ACC112 (cell line): Measurements from ENCODE around the gene IL15RA.

Experiments
- H2AFZ ChIP-seq: fragments of 200-600 bp; sonication (generic); one replicate; pipeline ENCODE4 v1.6.0; 2017; ENCODE audit warnings: antibody characterized with exemption, low read length; ENCODE audit not compliant: unreplicated experiment
- H3K27ac ChIP-seq: fragments of 200-600 bp; sonication (generic); 2 replicates; pipeline ENCODE4 v1.5.1; 2014; ENCODE audit warnings: low read depth, mild to moderate bottlenecking, antibody characterized with exemption, low read length, moderate library complexity
- H3K27me3 ChIP-seq: fragments of 200-600 bp; sonication (generic); 2 replicates; pipeline ENCODE4 v1.6.1; 2014; ENCODE audit warnings: mild to moderate bottlenecking, antibody characterized with exemption, low read length, moderate library complexity, mixed read lengths; ENCODE audit not compliant: insufficient read depth
- H3K36me3 ChIP-seq: fragments of 200-600 bp; sonication (generic); 2 replicates; pipeline ENCODE4 v1.6.1; 2016; ENCODE audit warnings: mild to moderate bottlenecking, antibody characterized with exemption, low read length, moderate library complexity, mixed read lengths; ENCODE audit not compliant: insufficient read depth
- H3K4me1 ChIP-seq: fragments of 200-600 bp; sonication (generic); one replicate; pipeline ENCODE4 v1.6.1; 2016; ENCODE audit warnings: low read length, mixed read lengths; ENCODE audit not compliant: insufficient read depth, unreplicated experiment, control insufficient read depth
- H3K4me3 ChIP-seq: fragments of 200-600 bp; sonication (generic); 2 replicates; pipeline ENCODE4 v1.5.1; 2014; ENCODE audit warnings: mild to moderate bottlenecking, low read depth, low read length
- H3K79me2 ChIP-seq: fragments of 200-600 bp; sonication (generic); one replicate; pipeline ENCODE4 v1.6.0; 2016; ENCODE audit warnings: low read length; ENCODE audit not compliant: control insufficient read depth, unreplicated experiment, insufficient read depth

Gene IL15RA

DNA sequence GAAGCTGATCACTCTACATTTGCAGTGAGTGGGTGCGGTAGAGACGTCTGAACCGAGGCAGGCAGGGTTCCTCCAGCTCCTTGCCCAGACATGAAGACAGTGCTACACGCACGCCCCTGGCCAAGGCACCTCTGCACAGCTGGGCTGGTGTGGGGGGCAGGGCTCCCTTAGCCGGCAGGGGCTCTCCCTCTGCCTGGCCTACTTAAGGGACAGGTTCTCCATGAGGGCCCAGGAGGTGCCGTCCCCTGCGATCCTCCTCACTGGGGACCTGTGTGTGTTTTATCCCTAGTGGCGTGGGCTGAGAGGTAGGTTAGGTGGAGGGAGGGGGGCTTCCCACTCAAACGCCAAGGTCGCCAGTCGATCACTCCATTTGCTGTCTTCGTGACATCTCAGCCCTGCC lies 35.3 kb downstream of the IL15RA start:
- H3K27ac ChIP-seq: no peak overlapping the region
- no peaks in the 10 kb centered on the region for H3K27me3 ChIP-seq
- H2AFZ ChIP-seq: no peak overlapping the region
- no peaks in the 10 kb centered on the region; the same call in 1 of the 2 replicates for H3K36me3 ChIP-seq
- no peaks in the 10 kb centered on the region for H3K79me2 ChIP-seq
- H3K4me3 ChIP-seq: no peak overlapping the region
- peaks cover 29% of the 10 kb centered on the region for H3K4me1 ChIP-seq

GRCh38 chr10:5941579-5941978 lies 35.8 kb downstream of the IL15RA start:
- Histone ChIP-seq H3K27me3 (no peaks in the 10 kb centered on the region), H3K36me3 (peaks cover under 1% of the 10 kb centered on the region; the same call in 1 of the 2 replicates), H2AFZ (no peak overlapping the region), H3K27ac (no peak overlapping the region), H3K4me3 (no peak overlapping the region), H3K4me1 (peaks cover 28% of the 10 kb centered on the region), H3K79me2 (no peaks in the 10 kb centered on the region)

DNA sequence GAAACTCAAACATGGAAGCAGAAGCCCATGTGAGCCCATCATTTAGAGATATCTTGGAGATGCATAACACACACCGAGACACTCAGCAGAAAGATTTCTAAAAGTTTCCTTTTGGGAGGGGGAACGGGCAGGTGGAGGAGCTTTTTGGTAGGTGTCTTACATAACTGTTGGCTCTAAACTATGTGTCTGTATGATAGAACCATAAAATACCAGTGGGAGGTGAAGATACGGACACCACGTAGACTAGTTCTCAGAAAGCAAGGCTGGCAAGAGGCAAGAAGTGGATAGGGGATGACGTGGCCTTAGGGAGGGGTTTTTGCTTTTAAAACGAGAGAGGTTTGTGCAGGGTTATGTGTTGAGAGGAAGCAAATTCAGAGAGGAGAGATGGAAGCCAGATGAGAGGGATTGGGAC lies 36.5 kb downstream of the IL15RA start:
- peaks cover 20% of the 10 kb centered on the region for H3K4me1 ChIP-seq
- H3K36me3 ChIP-seq: peaks cover 4% of the 10 kb centered on the region; the same call in 1 of the 2 replicates
- no peak overlapping the region for H3K27ac ChIP-seq
- no peaks in the 10 kb centered on the region for H3K79me2 ChIP-seq
- no peak overlapping the region for H3K4me3 ChIP-seq
- no peaks in the 10 kb centered on the region for H3K27me3 ChIP-seq
- no peak overlapping the region for H2AFZ ChIP-seq

DNA sequence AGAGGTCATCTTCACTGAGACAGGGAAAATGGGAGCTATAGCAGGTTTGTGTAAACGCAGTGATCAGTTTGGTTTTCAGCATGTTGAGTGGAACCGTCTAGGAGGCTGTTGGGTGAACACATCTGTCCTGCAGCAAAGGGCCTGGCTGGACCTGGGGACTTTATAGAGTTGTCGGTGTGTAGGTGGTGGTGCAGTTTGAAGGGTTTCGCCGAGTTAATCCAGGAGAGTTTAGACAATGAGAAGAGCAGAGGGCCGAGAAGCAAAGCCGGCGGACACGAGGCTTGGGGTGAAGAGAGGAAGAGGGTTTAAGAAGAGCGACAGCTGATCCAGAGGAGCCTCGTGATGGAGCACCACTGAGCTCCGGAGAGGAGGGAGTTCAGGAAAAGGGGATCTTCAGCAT lies 39.1 kb downstream of the IL15RA start:
- Histone ChIP-seq H3K4me3 (no peak overlapping the region), H3K79me2 (no peaks in the 10 kb centered on the region), H3K27ac (no peak overlapping the region), H3K4me1 (no peaks in the 10 kb centered on the region), H2AFZ (no peak overlapping the region), H3K36me3 (peaks cover 7% of the 10 kb centered on the region; the same call in 1 of the 2 replicates), H3K27me3 (no peaks in the 10 kb centered on the region)

DNA sequence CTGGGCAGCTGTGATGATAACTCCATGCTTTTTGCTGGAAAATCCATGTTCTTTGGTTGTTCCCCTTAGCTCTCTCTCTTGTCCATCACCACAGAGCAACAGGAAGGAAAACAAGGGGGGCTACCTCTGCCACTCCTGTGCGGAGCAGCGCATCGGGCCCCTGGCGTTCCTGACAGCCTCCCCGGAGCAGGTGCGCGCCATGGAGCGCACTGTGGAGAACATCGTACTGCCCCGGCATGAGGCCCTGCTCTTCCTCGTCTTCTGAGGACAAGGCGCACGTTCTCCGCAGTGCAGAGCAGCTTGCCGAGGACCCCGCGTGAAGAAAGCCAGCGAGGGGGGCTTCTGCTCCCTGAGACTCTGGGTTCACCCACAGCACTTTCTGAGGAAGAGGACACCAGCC lies 40.3 kb downstream of the IL15RA start:
- Histone ChIP-seq H3K4me3 (no peak overlapping the region), H3K36me3 (peaks cover 7% of the 10 kb centered on the region; the same call in 1 of the 2 replicates), H3K4me1 (no peaks in the 10 kb centered on the region), H3K79me2 (no peaks in the 10 kb centered on the region), H3K27me3 (no peaks in the 10 kb centered on the region), H2AFZ (no peak overlapping the region), H3K27ac (no peak overlapping the region)

DNA sequence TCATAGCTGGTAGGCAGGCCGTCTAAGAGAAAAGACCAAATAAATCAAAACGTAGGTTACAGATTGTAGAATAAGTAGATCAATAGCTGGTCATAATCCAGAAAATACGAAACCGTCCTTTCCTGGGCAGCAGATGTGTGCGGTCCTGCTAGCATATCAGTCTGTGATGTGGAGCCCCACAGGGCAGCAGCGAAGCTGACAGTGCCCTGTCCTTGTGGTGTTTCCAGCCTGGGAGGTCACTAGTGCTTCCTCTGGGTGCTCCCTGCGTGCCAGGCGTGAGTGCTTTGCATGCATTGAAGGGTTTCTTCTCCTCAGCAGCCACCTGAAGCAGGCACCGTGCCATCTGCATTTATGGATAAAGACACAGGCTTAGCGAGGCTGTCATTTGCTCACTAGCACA lies 41.7 kb downstream of the IL15RA start:
- Histone ChIP-seq H3K79me2 (no peaks in the 10 kb centered on the region), H3K36me3 (peaks cover 7% of the 10 kb centered on the region; the same call in 1 of the 2 replicates)

DNA sequence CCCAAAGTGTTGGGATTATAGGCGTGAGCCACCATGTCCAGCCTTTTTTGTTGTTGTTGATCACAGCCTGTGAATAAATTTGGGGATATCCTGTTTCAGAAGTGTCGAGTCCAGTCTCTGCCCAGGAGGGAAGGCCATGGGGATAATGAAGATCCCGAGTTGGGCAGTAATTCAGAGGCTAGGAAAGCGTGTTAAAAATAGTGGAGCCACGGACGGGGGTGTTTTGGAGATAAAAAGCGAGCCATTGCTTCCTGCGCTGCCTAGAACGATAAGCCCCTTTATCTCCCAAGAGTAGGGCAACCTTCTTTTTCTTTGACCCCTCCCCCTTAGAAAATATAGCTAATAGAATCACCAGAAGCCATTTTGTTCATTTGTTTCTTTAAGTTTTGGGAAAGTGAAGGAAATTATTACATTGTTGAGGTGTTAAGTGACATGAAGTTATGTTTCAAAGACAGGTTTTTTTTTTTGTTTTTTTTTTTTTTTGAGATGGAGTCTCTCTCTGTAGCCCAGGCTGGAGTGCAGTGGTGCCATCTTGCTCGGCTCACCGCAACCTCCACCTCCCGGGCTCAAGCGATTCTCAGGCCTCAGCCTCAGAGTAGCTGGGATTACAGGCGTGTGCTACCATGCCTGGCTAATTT lies 43.3 kb downstream of the IL15RA start:
- Histone ChIP-seq H3K27me3 (no peaks in the 10 kb centered on the region), H3K27ac (no peak overlapping the region), H3K4me3 (no peak overlapping the region), H3K4me1 (no peaks in the 10 kb centered on the region), H2AFZ (no peak overlapping the region), H3K79me2 (no peaks in the 10 kb centered on the region), H3K36me3 (peaks cover 19% of the 10 kb centered on the region)

More for the DNA sequence above, 41.7 kb downstream of the IL15RA start:
- H3K27me3 ChIP-seq: no peaks in the 10 kb centered on the region
- H3K4me3 ChIP-seq: no peak overlapping the region
- H3K27ac ChIP-seq: no peak overlapping the region
- H3K4me1 ChIP-seq: no peaks in the 10 kb centered on the region
- no peak overlapping the region for H2AFZ ChIP-seq

DNA sequence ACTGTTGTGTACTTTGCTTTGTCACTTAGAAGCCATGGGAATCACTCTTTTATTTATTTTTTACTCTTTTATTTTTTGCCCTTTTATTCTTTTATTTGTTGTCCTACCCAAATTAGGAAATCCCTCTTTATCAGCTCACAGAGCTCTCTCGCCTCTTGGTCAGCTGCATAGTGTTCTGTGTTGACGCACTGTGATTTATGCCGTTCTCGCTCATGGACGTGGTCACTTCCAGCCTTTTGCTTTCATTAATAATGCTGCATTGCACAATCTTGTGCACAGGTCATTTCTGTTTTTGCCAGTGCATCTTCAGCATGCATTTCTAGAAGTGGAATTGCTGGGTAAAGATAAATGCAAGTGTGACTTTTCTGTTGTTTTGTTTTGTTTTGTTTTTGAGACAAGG lies 45.0 kb downstream of the IL15RA start:
- H2AFZ ChIP-seq: no peak overlapping the region
- H3K4me3 ChIP-seq: no peak overlapping the region
- H3K36me3 ChIP-seq: peaks cover 27% of the 10 kb centered on the region
- H3K27me3 ChIP-seq: no peaks in the 10 kb centered on the region
- H3K27ac ChIP-seq: no peak overlapping the region
- no peaks in the 10 kb centered on the region for H3K79me2 ChIP-seq
- H3K4me1 ChIP-seq: no peaks in the 10 kb centered on the region

GRCh38 chr10:5930272-5930671 lies 47.1 kb downstream of the IL15RA start:
- H2AFZ ChIP-seq: no peak overlapping the region
- H3K4me1 ChIP-seq: no peaks in the 10 kb centered on the region
- no peaks in the 10 kb centered on the region for H3K79me2 ChIP-seq
- no peak overlapping the region for H3K4me3 ChIP-seq
- H3K36me3 ChIP-seq: peaks cover 29% of the 10 kb centered on the region
- H3K27me3 ChIP-seq: no peaks in the 10 kb centered on the region
- no peak overlapping the region for H3K27ac ChIP-seq

DNA sequence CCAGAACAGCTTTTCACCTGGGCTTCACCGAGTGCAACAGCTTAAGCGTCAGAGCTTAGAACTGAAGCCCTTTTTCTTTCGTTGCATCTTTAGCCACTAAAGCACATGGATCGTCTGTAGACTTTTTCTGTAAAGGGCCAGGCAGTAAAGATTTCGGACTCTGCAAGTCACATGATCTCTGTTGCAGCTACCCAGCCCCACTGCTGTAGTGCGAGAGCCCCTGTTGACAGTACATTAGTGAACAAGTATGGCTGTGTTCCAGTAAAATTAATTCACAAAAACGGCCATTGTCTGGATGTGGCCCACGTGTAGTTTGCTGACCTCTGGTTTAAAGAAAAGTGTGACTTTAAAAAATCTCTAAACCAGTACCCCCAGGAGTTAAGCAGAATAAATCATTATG lies 47.9 kb downstream of the IL15RA start:
- no peaks in the 10 kb centered on the region for H3K27me3 ChIP-seq
- no peaks in the 10 kb centered on the region for H3K79me2 ChIP-seq
- no peak overlapping the region for H3K4me3 ChIP-seq
- no peak overlapping the region for H3K27ac ChIP-seq
- peaks cover 29% of the 10 kb centered on the region for H3K36me3 ChIP-seq
- no peaks in the 10 kb centered on the region for H3K4me1 ChIP-seq
- no peak overlapping the region for H2AFZ ChIP-seq

GRCh38 chr10:5927306-5927705 lies 50.0 kb downstream of the IL15RA start:
- no peak overlapping the region for H3K4me3 ChIP-seq
- no peaks in the 10 kb centered on the region for H3K79me2 ChIP-seq
- no peaks in the 10 kb centered on the region for H3K27me3 ChIP-seq
- H3K4me1 ChIP-seq: no peaks in the 10 kb centered on the region
- H3K36me3 ChIP-seq: peaks cover 31% of the 10 kb centered on the region
- H2AFZ ChIP-seq: no peak overlapping the region
- no peak overlapping the region for H3K27ac ChIP-seq
